ENCODE data around the gene NFKBIE. TPM values are rescaled to one million over a fixed set of nuclear protein-coding genes. Genes with fewer than 3 reads are reported as not detected.

NFKBIE gene
- total RNA-seq, 1 donor from 2014 or later = 10.4 TPM

DNA sequence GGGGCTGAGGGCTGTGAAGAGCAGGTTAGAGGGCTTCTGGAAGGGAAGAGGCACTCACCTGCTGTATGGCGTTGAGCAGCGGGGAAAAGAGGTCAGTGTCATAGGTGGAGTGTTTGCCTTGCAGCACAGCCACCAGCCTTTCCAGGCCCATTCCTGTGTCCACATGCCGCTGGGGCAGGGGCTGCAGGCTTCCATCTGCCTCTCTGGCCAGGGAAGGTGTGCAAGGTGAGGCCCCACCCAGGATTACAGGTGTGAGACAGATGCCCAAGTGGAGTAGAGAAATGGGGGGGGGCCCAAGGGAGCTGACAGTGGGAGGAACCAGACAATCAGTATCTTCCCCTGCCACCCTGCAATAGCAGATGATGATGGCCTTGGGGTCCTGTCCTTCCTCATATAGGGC, 44.9 kb upstream of the NFKBIE start:
- TF ChIP-seq, protein P1, sequence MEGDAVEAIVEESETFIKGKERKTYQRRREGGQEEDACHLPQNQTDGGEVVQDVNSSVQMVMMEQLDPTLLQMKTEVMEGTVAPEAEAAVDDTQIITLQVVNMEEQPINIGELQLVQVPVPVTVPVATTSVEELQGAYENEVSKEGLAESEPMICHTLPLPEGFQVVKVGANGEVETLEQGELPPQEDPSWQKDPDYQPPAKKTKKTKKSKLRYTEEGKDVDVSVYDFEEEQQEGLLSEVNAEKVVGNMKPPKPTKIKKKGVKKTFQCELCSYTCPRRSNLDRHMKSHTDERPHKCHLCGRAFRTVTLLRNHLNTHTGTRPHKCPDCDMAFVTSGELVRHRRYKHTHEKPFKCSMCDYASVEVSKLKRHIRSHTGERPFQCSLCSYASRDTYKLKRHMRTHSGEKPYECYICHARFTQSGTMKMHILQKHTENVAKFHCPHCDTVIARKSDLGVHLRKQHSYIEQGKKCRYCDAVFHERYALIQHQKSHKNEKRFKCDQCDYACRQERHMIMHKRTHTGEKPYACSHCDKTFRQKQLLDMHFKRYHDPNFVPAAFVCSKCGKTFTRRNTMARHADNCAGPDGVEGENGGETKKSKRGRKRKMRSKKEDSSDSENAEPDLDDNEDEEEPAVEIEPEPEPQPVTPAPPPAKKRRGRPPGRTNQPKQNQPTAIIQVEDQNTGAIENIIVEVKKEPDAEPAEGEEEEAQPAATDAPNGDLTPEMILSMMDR (IDR thresholded peaks at IDR 0.05) = no peak
- H3K9me3 ChIP-seq = no peaks in the 10 kb centered on the region
- H3K36me3 ChIP-seq = peaks cover 61% of the 10 kb centered on the region
- no peaks in the 10 kb centered on the region for H3K27me3 ChIP-seq (ENCODE audit: low read depth)
- ATAC-seq = no peak
- H3K4me1 ChIP-seq = peaks cover 11% of the 10 kb centered on the region
- no peak overlapping the region for H3K4me3 ChIP-seq
- no peak for DNase-seq
- intact Hi-C loops (cut with DNase I) = no loop called here
- no peak overlapping the region for H3K27ac ChIP-seq

- Histone ChIP-seq H3K36me3 (peaks cover 67% of the 10 kb centered on the region), H3K27ac (no peak overlapping the region), H3K4me3 (no peak overlapping the region), H3K4me1 (peaks cover 11% of the 10 kb centered on the region), H3K27me3 (ENCODE audit: low read depth) (no peaks in the 10 kb centered on the region), H3K9me3 (no peaks in the 10 kb centered on the region)
- DNase-seq (no peak), ATAC-seq (no peak)
- intact Hi-C loops (cut with DNase I) = no loop called here
- TF ChIP-seq, protein P1 (IDR thresholded peaks at IDR 0.05) = no peak
Observed at GRCh38 chr6:44309631-44310030, 44.3 kb upstream of the NFKBIE start.

DNA sequence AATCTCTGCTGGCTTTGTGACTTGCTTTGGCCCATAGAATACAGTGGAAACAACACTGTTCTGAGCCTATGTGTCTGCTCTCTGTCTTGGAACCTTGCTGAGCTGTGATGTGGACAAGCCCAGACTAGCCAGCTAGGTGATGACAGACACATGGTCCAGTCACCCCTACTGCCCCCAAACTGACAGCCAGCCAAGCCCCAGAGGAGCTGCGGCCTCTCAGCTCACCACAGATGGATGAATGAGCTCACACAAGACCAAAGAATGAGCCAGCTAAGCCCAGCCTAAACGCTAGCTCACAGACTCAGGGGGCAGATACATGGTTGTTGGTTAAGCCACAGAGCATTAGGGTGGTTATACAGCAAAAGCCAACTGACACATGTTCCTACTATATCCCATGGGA, 43.7 kb upstream of the NFKBIE start:
- no peak overlapping the region for H3K27ac ChIP-seq
- H3K27me3 ChIP-seq (ENCODE audit: low read depth) = no peaks in the 10 kb centered on the region
- H3K4me1 ChIP-seq = peaks cover 11% of the 10 kb centered on the region
- H3K36me3 ChIP-seq = peaks cover 72% of the 10 kb centered on the region
- DNase-seq (no peak), ATAC-seq (no peak)
- intact Hi-C loops (cut with DNase I) = no loop called here
- TF ChIP-seq, protein P1 (IDR thresholded peaks at IDR 0.05) = no peak
- H3K9me3 ChIP-seq = no peaks in the 10 kb centered on the region
- no peak overlapping the region for H3K4me3 ChIP-seq

DNA sequence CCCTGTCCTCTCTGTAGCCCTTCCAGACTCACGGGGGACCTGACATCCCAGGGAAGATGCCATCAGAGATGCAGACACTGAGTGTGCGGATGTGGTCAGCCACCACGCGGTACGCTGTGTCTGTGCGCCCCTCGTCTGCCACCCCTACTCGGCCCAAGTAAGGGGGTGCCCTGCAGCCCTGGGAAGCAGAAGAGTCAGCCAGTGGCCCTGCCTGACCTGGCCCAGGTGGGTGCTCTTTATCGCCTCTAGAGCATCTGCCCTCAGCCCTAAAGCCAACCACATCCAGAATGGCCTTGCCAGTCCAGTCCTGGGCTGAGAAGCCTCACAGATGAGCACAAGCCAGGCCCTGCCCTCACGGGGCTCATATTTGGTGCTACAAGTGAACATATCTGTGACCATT, 41.9 kb upstream of the NFKBIE start:
- H3K4me1 ChIP-seq = peaks cover 6% of the 10 kb centered on the region
- H3K27ac ChIP-seq = no peak overlapping the region
- DNase-seq (no peak), ATAC-seq (no peak)
- H3K27me3 ChIP-seq (ENCODE audit: low read depth) = no peaks in the 10 kb centered on the region
- H3K36me3 ChIP-seq = peaks cover 91% of the 10 kb centered on the region
- TF ChIP-seq, protein P1 (IDR thresholded peaks at IDR 0.05) = no peak
- no peak overlapping the region for H3K4me3 ChIP-seq
- intact Hi-C loops (cut with DNase I) = no loop called here
- H3K9me3 ChIP-seq = no peaks in the 10 kb centered on the region

DNA sequence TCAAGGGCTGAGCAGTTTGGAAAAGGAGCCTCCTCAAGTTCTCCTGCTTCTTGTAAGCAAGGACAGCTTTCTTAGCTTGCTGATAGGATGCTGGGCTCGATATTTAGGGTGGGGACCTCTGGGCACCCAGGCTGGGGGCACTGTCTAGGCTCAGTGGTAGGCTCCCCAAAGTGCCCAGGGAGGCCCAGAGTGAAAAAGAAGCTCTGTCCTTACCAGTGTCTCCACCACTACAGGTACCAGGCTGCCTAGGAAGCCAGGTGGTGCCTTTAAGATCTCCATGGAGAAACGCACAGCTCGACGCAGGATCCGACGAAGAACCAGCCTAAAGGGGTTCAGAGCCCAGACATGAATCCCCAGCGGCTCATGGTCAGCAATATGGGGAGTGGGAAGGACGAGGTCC, 41.4 kb upstream of the NFKBIE start:
- H3K36me3 ChIP-seq = peaks cover 96% of the 10 kb centered on the region
- no peak for DNase-seq
- intact Hi-C loops (cut with DNase I) = no loop called here
- H3K4me3 ChIP-seq = no peak overlapping the region
- no peak overlapping the region for H3K27ac ChIP-seq
- H3K9me3 ChIP-seq = no peaks in the 10 kb centered on the region
- TF ChIP-seq, protein P1 (IDR thresholded peaks at IDR 0.05) = no peak
- no peaks in the 10 kb centered on the region for H3K27me3 ChIP-seq (ENCODE audit: low read depth)
- peaks cover 1% of the 10 kb centered on the region for H3K4me1 ChIP-seq
- no peak for ATAC-seq

GRCh38 chr6:44305200-44305725, 39.9 kb upstream of the NFKBIE start:
- H3K36me3 ChIP-seq = peaks cover 99% of the 10 kb centered on the region
- H3K9me3 ChIP-seq = no peaks in the 10 kb centered on the region
- intact Hi-C loops (cut with DNase I) = no loop called here
- DNase-seq (no peak), ATAC-seq (no peak)
- H3K27me3 ChIP-seq (ENCODE audit: low read depth) = no peaks in the 10 kb centered on the region
- H3K4me3 ChIP-seq = no peak overlapping the region
- no peaks in the 10 kb centered on the region for H3K4me1 ChIP-seq
- TF ChIP-seq, protein P1 (IDR thresholded peaks at IDR 0.05) = no peak
- H3K27ac ChIP-seq = no peak overlapping the region

Data from lower lobe of right lung (tissue), 2 donors.